ENCODE measurements around the gene SULT4A1. TPM values are rescaled to one million over a fixed set of nuclear protein-coding genes. Genes with fewer than 3 reads are reported as not detected.

SULT4A1 gene
- total RNA-seq, 1 donor from 2014 or later, result 0.89 TPM

DNA sequence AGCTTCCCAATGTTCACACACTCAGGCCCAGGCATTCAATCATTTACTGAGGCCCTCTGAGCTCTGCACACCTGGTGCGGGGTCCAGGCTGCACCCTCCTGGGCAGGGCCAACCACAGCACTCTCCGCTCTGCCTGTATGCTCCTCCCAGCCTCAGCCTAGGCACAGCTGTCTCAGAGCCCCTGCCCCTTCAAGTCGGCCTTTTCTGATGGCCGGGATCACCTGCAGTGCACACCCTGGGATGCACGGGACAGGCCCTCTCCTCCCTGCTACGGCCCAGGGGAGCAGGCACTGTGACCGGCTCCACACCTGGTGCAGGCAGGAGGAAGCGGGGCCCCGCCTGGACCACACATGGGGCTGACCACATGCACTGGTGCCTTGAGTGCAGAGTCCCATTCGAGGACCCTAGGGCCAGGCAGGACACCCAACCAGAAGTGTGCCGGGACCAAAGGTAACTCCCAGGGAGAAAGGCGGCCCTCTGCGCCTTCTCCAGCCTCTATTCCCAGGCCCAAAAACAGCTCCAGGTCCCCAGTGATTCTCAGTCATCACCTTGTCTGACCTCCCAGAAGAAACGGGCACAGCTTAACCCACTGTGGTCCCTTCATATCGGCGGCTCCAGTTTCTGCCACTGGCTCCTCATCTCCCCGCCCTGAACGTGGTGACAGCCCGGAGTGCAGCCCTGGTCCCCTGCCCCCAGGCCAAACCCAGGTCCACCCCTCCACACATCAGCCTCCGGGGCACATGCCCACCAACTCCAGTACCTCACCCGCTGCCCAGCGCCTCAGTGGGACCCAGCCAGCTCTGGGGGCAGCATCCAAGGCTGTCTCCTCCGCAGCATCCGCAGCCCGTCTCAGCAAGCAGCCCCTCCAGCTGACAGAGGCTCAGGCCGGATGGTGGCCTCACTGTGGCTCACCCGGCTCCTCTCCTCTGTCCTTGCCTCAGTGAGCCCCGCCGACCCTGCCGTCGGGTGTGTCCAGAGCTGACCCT lies 17.5 kb downstream of the SULT4A1 start:
- no peak for DNase-seq

DNA sequence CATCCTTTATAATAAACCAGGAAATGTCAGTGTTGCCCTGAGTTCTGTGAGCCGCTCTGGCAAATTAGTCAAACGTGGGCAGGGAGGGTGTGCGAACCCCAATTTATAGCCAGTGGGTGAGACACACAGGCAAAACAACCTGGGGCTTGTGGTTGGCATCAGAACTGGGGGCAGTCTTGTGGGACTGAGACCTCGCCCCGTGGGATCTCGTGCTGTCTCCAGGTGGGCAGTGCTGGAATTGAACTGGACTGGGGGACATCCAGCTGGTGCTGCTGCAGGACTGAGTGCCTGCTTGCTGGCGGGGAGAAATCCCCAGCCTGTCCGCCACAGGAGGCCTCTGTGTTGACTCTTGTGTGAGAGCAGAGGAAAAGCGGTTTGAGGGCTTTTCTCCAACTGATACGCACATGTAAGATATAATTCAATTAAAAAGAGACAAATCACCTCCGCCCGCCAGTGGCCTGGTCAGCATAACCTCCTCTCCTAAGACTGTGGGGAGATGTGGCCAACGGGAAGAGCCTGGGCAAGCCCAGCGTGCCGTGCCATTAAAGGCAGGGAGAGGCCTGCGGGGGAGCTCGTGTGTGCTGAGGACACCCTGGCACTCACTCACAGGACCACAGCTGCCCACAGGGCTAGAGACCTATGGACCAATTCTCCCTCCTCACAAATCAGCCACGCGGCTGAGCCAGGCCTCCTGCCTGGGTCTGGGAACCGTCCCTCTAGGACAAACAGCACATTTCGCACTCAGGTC lies 18.4 kb downstream of the SULT4A1 start:
- no peak for DNase-seq

DNA sequence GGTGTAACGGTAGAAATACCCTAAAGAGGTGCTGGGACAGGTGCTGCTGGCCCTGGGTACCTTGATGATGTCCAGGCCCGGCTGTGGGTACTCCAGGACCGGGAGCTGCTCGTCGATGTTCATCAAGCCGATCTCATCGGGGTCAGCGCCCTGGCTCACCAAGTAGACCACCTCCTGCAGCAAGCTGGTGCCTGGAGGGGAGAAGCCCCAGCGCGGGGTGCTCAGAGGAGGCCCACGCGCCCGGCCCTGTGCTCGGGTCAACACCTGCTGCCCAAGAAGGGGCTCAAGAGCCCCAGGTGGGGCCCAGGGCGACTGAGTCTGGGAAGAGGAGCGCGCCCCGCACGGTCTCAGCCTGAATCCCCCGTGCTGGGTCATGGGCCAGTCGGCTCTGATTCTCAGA lies 20.6 kb downstream of the SULT4A1 start:
- DNase-seq, result no peak

DNA sequence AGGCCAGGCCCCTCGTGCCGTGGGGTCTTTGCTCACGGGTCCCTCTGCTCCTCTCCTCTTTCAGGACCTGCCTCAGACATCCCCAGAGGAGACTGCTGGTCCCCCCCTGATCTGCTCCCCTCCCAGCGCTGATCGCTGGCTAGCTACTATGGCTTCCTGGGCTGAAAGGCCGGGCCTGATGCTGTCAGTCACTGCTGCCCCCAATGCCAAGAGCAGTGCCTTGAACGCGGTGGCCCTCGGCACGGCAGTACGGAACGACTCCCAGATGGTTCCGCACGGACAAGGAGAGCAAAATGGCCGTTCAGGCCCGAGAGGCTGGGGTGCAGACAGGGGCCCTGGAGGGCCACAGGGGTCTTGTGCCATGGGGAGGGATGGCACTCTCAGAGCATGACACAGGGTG lies 21.5 kb downstream of the SULT4A1 start:
- DNase-seq, result no peak

DNA sequence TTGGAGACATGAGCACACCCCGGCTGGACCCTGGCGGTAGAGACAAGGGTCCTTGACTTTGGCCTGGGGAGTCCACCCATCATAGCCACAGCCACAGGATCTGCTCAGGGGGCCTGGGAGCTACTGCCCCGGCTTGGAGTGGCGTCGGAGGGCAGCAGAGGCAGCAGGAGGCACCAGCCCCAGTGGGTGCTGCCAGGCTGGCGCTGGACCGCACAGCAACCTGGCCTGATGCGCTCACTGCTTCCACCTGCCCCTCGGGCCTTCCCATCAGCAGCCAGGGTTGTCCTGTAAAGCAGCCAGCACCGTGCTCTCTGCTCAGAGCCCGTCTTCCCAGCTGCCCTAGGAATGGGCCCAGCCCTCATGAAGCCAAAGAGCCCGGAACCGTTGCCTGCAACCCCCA lies 21.9 kb downstream of the SULT4A1 start:
- no peak for DNase-seq

DNA sequence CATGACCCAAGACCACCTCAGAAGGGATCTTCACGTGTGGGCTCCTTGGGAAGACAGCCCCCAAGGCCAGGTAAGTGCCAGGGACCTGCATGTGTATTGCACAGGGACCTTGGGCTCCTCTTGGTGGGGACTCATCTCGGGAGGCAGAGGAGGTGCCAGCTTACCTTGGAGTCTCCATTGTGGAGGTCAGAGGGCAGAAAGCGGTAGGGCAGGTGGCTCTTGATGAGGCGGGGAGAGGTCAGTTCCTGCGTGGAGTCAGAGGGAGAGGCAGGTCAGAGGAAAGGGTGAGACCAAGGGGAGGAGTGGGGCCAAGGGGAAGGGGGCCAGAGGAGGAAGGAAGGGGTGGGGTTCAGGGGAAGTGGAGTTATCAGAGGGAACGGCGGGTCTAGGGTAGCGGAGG lies 22.5 kb downstream of the SULT4A1 start:
- DNase-seq, result no peak

DNA sequence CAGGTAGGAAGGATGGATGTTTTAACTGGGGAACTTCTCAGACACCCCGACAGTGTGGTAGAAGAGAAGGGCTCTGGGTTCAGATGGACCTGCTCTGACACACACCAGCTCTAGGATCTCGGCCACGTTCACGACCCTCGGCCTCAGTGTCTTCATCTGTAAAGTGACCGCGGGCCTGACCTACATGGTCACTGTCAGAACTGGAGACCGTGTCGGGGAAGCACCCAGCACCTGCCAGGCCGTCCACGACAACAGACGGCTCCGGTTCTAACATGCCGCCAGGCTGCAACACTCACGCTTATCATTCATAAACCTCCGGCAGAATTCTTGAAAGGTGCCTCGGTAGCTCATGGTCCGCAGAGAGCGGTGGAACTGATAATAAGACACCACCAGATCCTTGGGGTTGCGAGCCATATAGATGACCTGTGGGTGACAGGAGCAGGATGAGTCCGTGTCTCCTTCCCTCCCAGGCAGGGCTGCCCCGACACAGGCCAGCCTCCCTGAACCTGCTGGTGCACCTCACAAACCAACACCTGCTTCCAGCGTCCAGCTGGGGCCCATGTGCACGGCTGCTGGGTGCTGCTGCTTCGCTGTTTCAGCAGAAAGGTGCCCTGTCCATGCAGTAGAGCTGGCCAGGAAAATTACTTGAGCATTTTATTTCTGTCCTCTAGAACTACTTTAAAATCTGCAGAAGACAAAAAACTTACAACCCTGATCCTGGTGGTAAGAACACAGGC lies 23.6 kb downstream of the SULT4A1 start:
- DNase-seq, result no peak

DNA sequence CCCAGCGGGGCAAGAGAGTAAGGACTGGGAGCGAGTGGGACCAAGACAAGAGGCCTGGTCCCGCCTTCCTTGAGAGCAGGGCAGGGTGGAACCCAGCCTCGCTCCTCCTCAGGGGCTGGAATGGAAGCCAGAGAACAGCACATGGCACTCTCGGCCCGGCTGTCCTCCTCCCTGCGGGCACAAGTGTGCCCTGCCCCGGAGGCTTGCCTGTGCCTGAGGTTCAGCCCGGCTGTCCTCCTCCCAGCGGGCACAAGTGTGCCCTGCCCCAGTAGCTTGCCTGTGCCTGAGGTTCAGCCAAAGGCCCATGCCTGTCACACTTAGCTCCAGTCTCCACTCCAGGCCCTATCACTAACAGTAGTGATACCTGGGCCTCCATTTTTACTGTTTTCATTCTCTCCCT lies 24.2 kb downstream of the SULT4A1 start:
- DNase-seq, result no peak

DNA sequence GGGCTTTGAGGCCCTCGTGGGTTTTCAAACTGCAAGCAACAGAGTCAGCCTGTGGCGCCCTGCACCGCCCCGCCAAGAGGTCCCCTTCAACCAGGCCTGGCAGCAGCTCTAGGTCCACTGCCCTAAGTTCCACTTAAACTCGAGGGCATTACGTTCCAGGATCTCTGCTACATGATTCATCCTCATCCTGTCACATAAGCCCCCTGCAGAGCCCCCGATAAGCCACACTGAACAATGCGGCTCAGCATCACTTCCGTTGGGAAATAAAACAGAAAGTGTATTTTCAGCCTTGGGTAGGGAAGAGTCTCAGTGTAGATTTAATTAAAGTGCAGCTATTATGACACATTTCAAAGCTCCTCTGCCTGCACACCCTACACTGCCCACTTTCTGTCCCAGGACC lies 24.6 kb downstream of the SULT4A1 start:
- DNase-seq, result no peak

DNA sequence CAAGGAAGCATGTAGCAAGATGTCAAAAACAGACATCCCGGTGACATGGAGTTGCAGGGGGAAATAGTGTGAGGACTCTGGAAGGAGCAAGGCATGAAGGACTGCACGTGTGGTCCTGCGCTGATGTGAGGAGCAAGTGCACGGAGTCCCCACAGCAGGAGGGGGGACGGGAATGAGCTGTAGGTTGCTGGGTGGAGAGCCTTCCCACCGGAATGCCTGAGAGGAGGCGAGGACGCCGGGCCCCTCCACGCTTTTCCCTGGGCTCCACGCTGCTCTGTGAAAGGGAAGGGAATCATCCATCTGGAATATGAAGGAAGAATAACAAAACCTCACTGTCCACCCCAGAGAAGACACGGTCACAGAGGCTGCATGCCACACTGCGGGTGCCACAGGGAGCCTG lies 26.6 kb downstream of the SULT4A1 start:
- no peak for DNase-seq

DNA sequence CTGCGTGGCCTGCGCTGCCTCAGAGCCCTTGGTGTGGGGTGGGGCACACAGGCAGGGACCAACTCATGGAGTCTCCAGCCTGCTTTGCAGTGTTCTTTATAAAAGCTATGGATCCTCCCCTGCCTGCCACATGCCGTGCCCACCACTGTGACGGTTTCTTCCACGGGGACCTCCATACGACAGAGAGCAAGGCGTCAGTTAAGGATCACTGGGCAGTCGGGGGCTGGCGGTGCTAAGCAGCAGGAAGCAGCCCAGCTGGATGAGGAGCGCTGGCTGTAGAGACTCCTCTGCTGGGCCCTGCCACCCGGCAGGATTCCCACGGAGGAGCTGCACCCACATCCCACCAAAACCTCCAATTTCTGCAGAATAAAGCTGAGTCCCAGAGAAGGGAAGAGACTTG lies 27.1 kb downstream of the SULT4A1 start:
- DNase-seq, result no peak

DNA sequence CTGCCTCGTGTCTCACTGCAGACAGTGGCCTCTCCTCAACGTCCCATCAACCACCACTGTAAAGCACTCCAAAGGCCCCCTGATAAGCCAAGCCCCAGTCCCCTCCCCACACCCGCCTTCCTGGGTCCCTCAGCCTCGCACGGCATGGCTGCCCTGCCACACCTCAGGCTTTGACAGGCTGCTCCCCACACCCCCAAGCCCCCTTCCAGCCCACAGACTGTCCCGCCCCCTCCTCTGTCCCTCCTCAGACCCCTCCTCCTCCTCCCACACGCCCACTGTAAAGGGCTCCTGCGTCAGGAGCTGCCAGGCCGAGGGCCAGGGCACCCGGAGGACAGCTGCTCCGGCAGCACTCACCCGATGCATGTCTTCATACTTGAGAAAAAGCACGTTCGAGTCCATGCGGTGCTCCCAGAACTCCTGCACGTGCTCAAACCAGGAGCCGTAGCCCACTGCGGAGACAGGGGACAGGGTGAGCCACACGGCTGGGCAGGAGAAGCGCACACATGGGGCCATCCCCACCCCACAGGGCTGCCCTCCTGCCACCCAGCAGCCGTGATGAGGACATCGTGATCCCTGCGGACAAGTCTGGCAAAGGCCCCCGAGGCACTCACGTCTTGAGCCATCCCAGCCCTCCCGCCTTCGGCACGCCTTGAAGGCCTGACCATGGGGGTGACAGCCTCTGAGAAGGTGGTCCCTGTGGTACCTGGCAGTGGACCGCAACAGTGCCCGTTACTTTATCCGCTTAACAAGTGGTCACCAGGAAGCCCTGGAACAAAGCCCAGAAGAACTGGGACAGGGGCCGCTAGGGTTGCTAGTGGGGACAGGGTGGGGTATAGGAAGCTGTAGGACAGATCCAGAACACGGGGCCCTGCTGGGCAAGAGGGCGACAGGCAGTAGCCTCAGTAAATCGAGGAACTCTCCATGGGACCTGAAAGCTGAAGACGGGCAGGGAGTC lies 28.8 kb downstream of the SULT4A1 start:
- DNase-seq, result no peak

DNA sequence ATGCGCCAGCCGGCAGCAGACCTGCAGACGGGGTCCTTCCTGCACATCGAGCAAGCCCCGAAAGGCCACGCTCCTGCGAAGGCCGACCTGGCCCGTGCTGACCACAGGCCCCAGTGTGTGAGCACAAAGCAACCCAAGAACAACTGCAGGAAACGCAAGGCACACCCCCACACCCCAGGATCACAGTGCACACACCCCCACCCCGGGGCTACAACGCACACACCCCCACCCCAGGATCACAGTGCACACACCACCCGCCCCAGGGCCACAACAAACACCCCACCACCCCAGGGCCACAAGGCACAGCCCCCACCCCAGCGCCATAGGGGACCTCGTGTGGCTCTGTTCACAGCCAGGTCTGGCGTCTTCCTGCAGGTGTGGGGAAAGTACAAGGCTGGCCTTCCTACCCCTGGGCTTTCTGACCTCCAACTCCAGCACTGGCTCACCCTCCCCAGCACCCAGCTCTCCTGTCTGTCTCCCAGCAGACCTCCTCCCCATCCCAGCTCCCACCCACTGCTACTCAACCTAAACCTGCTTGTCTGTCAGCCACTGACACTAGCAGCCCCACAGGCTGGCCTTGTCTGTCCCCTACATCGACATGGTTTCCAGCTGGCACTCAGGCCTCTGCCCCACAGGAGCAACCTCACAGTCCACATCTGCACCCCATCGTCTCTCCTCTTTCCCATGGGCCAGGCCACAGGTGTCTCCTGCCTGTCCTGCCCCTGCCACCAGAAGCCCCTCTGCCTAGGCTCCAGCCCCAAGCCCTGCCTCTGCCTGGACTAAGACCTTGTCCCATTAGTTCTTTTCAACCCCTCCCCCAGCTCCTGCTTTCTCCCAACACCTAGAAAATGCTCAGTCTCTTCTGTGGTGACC lies 29.7 kb downstream of the SULT4A1 start:
- DNase-seq, result no peak

DNA sequence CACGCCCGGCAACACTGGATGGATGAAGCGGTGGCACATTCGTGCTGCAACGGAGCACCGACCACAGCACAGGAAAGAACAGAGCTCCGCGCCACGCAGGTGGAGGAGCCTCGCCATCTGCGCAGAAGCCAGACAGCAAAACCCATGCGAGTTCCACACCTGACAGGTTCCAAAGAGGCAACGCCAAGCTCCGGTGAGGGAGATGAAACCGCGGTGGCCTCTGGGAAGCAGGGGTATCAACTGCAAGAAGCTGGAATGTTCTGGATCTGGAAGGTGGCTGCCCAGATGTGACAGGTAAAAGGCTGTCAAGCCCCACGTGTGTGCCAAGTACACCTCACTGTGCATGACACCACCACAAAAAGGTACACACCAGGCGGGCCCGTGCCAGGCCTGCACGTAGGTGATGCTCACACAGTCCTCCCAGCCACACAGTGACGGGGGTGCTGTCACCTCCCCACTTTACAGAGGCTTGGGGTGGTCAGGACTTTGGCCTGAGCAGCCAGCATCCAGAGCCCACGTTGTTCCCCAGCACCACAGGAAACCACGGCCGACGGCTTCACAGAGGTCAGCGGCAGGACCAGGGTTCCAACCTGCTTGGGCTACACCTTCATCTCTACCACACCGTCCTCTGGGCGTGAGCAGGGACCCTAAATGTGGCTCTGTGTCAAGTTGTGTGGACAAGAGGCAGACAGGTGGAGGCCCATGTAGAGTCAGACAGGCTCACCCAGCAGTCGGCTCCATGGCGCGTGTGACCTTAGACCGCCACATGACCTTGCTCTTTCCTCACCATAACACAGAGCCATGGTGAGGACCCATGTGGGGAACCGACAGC lies 30.5 kb downstream of the SULT4A1 start:
- no peak for DNase-seq

DNA sequence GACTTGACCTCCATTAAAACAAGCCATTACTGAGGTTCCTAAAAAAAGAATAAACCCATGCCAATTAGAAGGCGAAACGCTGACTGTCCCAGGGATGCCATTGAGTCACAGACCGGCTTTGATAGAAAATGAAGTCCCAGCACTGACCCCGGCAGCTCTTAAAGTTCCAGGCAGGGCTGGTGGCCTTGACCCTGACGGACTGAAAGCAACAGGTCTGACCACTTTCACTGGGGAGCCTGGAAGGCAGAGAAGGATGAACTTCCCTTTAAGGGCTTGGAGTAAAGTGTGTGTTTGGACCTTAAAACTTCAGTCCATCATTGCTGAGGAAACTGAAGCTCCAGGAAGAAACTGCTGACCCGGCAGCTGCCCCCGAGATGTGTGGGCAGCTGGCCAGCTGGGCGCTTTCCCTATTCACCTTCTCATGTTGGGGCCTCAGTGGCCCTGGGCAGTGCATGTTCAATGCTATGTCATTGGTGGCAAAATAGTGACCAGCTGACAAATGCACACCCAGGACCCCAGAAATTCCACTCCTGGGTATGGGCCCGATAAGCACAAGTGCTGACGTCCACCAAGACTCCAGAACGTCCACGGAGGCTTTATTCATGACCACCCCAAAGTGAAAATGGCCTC lies 31.3 kb downstream of the SULT4A1 start:
- DNase-seq, result no peak

DNA sequence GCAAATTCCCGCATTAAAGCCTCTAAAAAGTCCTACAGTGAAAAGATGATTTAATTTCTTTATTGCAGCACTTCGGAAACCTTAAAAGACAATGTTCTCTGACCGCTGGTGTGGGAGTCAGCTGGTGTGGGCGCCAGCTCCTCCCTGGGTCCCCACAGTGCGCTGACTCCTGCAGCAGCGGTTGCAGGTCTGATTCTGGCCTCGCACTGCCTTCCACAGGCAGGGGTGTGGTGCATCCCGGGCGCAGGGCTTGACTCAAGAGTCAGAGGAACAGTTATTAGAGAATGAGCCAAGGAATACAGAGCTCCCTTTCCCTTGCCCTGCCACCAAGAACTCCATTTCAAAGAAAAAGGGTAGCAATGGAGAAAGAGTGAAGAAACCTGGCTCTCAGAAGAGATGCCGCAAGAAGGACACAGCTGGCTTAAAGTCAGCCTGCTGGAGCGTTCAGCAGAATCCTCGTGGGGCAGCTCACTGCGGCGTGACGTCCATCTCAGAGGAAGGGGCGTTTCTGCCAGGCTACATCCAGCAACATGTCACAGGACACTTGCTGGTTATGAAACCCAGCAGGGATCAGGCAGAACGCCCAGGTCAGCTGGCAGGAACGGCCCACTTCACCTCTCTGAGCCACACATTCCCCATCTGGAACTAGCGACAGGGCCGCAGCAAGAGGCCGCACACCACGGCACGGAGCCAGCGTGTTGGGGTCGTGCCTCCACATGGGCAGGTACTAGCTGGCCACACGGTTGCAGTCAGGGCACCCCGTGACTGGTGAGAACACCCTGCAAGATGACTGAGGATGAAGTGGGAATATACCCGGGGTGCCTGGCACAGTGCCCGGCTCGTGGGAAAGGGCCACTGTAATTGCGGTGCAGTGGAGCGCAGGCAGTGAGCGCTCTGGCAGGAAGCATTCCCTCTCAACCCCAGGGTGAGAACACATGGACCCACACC lies 32.1 kb downstream of the SULT4A1 start:
- DNase-seq, result no peak

DNA sequence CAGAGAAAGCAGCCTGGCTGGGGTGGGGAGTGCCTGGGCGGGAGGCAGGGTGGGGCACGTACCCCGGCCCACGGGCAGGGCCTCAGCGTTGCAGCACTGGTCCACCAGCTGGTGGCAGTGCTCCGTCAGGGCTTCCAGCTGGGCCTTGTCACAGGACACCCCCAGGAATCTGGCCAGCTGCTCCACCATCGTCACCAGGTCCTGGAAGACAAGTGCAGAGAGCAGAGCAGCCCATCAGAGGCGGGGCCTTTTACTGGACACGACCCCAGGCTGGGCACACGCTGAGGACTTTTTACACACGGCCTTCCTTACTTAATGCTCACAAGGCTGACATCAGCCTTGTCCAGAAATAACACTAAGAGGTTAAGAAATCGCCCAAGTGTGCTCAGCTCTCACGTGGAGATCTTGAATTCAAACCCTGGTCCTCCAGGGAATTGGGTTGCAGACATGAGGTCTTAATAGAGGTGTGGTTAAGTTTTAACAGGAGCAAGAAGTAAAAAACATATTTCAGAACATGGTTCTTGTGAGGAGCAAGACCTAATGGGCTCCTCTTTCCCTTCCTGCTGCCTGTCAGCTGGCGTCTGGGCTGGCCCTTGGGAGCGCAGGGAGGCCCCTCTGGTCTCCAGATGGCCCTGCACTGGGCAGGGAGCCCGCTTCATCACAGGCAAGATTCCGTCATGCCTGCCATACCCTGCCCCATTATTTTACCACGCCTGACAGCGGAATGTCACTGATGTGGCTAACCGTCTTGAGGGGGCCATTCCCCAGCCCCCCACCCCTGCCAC lies 33.1 kb downstream of the SULT4A1 start:
- peak; percentile 58 for DNase-seq

Data from skin of body (tissue), 2 donors.